Measurements from ENCODE around the gene PRKCE.

- TF ChIP-seq CTCF (IDR thresholded peaks at IDR 0.05) (no peak), POLR2A (IDR thresholded peaks at IDR 0.05) (no peak)
Observed at GRCh38 chr2:46126571-46126970, 475.1 kb downstream of the PRKCE start.
